ENCODE measurements around the gene SIPA1L3.

Gene SIPA1L3

DNA sequence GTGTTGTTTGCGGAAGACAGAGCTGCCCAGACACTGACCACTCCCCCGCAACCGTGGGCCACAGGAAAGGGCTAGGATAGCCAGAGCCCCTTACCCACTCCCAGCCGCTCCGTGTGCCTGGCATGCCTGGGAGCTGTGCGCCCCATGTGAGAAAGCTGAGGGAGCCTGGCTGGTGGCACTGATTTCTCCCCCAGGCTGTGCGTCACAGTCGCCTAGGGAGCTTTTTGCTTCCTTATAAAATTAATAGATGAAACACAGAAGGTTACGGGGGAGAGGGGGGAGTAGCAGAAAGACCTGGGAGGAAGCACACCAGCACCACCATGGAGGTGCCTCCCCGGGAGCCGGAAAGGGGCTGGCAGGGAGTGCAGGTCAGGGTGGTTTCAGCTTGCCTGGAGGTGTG lies 292.3 kb downstream of the SIPA1L3 start:
- no peak overlapping the region for H3K4me3 ChIP-seq (ENCODE audit: low read depth, low read length)
- TF ChIP-seq, protein P1, sequence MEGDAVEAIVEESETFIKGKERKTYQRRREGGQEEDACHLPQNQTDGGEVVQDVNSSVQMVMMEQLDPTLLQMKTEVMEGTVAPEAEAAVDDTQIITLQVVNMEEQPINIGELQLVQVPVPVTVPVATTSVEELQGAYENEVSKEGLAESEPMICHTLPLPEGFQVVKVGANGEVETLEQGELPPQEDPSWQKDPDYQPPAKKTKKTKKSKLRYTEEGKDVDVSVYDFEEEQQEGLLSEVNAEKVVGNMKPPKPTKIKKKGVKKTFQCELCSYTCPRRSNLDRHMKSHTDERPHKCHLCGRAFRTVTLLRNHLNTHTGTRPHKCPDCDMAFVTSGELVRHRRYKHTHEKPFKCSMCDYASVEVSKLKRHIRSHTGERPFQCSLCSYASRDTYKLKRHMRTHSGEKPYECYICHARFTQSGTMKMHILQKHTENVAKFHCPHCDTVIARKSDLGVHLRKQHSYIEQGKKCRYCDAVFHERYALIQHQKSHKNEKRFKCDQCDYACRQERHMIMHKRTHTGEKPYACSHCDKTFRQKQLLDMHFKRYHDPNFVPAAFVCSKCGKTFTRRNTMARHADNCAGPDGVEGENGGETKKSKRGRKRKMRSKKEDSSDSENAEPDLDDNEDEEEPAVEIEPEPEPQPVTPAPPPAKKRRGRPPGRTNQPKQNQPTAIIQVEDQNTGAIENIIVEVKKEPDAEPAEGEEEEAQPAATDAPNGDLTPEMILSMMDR (conservative IDR thresholded peaks at IDR 0.05; ENCODE audit: low read depth, low read length), result no peak
- no peak for DNase-seq (ENCODE audit: low read depth)

GRCh38 chr19:38201731-38202130 lies 294.7 kb downstream of the SIPA1L3 start:
- TF ChIP-seq, protein P1 (conservative IDR thresholded peaks at IDR 0.05; ENCODE audit: low read depth, low read length), result no peak
- DNase-seq (ENCODE audit: low read depth), result no peak
- H3K4me3 ChIP-seq (ENCODE audit: low read depth, low read length), result no peak overlapping the region

DNA sequence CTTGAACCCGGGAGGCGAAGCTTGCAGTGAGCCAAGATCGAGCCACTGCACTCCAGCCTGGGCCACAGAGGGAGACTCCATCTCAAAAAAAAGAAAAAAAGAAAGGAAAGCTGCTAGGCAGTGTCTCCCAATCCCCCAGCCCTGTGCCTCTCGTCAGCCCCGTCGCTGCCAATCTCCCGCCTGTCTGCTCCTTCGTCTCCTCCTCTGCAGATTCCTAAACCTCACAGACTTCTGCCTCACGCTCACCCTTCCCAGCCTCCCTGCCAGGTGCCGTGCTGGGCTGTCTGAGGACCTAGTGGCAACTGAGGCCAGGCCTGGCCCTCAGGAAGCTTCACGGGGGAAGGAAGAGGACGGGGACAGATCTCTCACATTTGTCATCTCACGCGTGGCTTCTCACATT lies 295.5 kb downstream of the SIPA1L3 start:
- DNase-seq (ENCODE audit: low read depth), result no peak
- no peak overlapping the region for H3K4me3 ChIP-seq (ENCODE audit: low read depth, low read length)
- TF ChIP-seq, protein P1 (conservative IDR thresholded peaks at IDR 0.05; ENCODE audit: low read depth, low read length), result no peak

- DNase-seq (ENCODE audit: low read depth), result no peak
- H3K4me3 ChIP-seq (ENCODE audit: low read depth, low read length), result no peak overlapping the region
- TF ChIP-seq, protein P1 (conservative IDR thresholded peaks at IDR 0.05; ENCODE audit: low read depth, low read length), result no peak
Observed at GRCh38 chr19:38203197-38203596, 296.2 kb downstream of the SIPA1L3 start.

GRCh38 chr19:38204096-38204495 lies 297.1 kb downstream of the SIPA1L3 start:
- no peak overlapping the region for H3K4me3 ChIP-seq (ENCODE audit: low read depth, low read length)
- DNase-seq (ENCODE audit: low read depth), result no peak
- TF ChIP-seq, protein P1 (conservative IDR thresholded peaks at IDR 0.05; ENCODE audit: low read depth, low read length), result no peak

DNA sequence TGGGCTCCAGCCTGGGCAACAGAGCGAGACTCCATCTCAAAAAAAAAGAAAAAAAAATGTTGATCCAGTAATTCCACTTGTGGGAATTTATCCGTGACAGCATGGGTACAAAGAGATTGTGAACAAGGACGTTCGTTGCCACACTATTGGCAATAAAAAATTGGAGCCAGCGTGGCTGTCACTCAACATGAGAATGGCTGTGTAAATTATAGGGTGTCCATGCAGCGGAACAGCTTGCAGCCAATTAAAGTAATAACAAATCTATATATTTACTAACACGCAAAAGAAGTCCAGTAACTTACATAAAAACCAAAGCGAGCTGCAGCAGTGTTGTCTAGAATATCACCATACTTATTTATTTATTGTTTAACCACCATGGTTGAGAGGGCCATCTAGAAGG lies 297.7 kb downstream of the SIPA1L3 start:
- no peak for DNase-seq (ENCODE audit: low read depth)
- TF ChIP-seq, protein P1 (conservative IDR thresholded peaks at IDR 0.05; ENCODE audit: low read depth, low read length), result no peak
- no peak overlapping the region for H3K4me3 ChIP-seq (ENCODE audit: low read depth, low read length)

GRCh38 chr19:38206006-38206745 lies 299.2 kb downstream of the SIPA1L3 start:
- TF ChIP-seq, protein P1 (conservative IDR thresholded peaks at IDR 0.05; ENCODE audit: low read depth, low read length), result no peak
- no peak for DNase-seq (ENCODE audit: low read depth)
- no peak overlapping the region for H3K4me3 ChIP-seq (ENCODE audit: low read depth, low read length)

All from choroid plexus epithelial cell (primary cell).